ENCODE measurements around the gene ARF1. TPM values are rescaled to one million over a fixed set of nuclear protein-coding genes. Genes with fewer than 3 reads are reported as not detected.

ARF1 gene
- total RNA-seq, 4 donors from 2014 or later, result 378 to 457 (median 410) TPM

DNA sequence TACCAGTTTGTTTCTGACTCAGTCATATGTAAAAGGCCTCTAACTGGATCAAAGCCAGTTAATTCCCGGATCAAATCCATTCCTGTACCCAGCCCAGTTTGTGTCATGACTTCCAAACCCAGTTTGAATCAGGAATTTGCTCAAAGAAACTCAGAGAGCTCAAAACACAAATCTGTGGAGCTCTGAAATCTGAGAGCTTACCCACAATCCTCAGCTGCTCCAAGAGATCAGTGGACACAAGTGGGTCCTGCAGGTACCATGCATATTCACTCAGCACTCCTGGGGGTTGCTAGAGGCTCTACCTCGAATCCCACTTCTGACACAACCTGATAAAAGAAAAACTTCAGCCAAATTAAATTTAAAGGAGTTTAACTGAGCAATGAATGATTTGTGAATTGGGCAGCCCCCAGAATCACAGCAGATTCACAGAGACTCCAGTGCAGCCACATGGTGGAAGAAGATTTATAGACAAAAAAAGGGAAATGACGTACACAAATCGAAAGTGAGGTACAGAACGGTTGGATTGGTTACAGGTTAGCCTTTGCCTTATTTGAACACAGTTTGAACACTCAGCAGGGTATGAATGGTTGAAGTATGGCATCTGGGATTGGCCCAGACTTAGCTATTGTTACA is 38.5 kb downstream of the ARF1 start:
- Histone ChIP-seq H3K4me1 (no peaks in the 10 kb centered on the region), H3K4me3 (replicated peaks in 1 of 3) (no peak overlapping the region), H3K36me3 (no peaks in the 10 kb centered on the region), H3K27me3 (no peaks in the 10 kb centered on the region), H3K9me3 (no peaks in the 10 kb centered on the region), H3K27ac (no peak overlapping the region)
- no peak for TF ChIP-seq POLR2A (IDR thresholded peaks at IDR 0.05)
- TF ChIP-seq, protein P1, sequence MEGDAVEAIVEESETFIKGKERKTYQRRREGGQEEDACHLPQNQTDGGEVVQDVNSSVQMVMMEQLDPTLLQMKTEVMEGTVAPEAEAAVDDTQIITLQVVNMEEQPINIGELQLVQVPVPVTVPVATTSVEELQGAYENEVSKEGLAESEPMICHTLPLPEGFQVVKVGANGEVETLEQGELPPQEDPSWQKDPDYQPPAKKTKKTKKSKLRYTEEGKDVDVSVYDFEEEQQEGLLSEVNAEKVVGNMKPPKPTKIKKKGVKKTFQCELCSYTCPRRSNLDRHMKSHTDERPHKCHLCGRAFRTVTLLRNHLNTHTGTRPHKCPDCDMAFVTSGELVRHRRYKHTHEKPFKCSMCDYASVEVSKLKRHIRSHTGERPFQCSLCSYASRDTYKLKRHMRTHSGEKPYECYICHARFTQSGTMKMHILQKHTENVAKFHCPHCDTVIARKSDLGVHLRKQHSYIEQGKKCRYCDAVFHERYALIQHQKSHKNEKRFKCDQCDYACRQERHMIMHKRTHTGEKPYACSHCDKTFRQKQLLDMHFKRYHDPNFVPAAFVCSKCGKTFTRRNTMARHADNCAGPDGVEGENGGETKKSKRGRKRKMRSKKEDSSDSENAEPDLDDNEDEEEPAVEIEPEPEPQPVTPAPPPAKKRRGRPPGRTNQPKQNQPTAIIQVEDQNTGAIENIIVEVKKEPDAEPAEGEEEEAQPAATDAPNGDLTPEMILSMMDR (IDR thresholded peaks at IDR 0.05), result no peak
- no peak for DNase-seq
- intact Hi-C loops (cut with DNase I), result no loop called here
- WGBS, 2 donors, result 71 to 79% methylated on average over 5 of the region's 5 CpGs

DNA sequence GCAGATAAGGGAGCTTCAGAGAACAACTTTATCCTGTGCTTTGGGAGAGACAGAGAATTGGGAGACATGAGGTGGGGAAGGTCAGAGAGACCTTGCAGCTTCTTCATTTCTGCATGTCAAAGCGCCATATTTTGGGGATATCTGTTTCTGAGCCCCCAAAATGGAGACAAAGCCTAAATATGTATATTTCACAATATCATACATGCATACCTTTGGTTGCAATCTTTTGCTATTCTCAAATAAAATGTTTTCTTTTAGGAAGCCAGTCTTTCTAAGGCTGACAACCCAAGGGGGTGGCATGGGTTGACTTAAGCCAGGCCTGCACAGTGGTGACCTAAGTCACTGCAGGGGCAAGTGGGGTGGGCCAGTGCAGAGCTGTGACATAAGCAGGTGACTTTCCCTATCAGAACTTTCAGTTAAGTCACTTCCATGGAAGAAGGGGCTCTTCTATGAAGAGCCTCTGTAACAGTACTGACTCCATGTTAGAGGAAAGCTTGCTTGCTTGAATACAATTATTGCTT is 40.5 kb downstream of the ARF1 start:
- H3K9me3 ChIP-seq, result no peaks in the 10 kb centered on the region
- no peaks in the 10 kb centered on the region for H3K4me1 ChIP-seq
- no peak overlapping the region for H3K27ac ChIP-seq
- TF ChIP-seq, protein P1 (IDR thresholded peaks at IDR 0.05), result no peak
- TF ChIP-seq POLR2A (IDR thresholded peaks at IDR 0.05), result no peak
- DNase-seq, result no peak
- H3K36me3 ChIP-seq, result no peaks in the 10 kb centered on the region
- H3K4me3 ChIP-seq (replicated peaks in 1 of 3), result no peak overlapping the region
- WGBS, 2 donors, result 47 to 71% methylated on average over 1 of the region's 1 CpG
- intact Hi-C loops (cut with DNase I), result no loop called here
- H3K27me3 ChIP-seq, result no peaks in the 10 kb centered on the region

DNA sequence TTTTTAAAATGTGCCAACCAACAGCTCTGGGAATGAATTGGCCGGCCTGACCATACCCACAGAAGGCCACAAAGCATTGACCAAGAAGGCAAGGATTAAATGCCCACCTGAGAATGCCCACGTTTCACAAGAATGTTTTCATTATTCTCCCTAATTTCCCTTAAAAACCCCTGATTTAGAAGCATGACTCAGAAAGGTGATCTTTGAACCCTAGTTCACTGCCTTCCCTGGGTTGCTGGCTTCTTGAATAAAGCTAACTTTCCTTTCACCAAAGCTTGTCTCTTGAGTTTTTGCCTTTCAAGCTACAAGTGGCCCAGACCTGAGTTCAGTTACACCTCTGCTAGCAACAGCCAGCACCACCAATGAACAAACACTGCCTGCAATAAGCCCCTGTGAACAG is 41.0 kb downstream of the ARF1 start:
- no peak overlapping the region for H3K27ac ChIP-seq
- DNase-seq, result no peak
- no peak overlapping the region for H3K4me3 ChIP-seq (replicated peaks in 1 of 3)
- intact Hi-C loops (cut with DNase I), result no loop called here
- no peaks in the 10 kb centered on the region for H3K27me3 ChIP-seq
- no peaks in the 10 kb centered on the region for H3K36me3 ChIP-seq
- no peaks in the 10 kb centered on the region for H3K4me1 ChIP-seq
- 63 to 78% methylated on average over 2 of the region's 2 CpGs for WGBS, 2 donors
- TF ChIP-seq, protein P1 (IDR thresholded peaks at IDR 0.05), result no peak
- no peak for TF ChIP-seq POLR2A (IDR thresholded peaks at IDR 0.05)
- H3K9me3 ChIP-seq, result no peaks in the 10 kb centered on the region

- Histone ChIP-seq H3K27ac (no peak overlapping the region), H3K27me3 (no peaks in the 10 kb centered on the region), H3K9me3 (no peaks in the 10 kb centered on the region), H3K36me3 (no peaks in the 10 kb centered on the region), H3K4me1 (no peaks in the 10 kb centered on the region), H3K4me3 (replicated peaks in 1 of 3) (no peak overlapping the region)
- 68 to 69% methylated on average over 5 of the region's 5 CpGs for WGBS, 2 donors
- no peak for DNase-seq
- intact Hi-C loops (cut with DNase I), result no loop called here
- TF ChIP-seq, protein P1 (IDR thresholded peaks at IDR 0.05), result no peak
- no peak for TF ChIP-seq POLR2A (IDR thresholded peaks at IDR 0.05)
Measured at GRCh38 chr1:228125185-228125584, 42.7 kb downstream of the ARF1 start.

GRCh38 chr1:228131766-228132165 is 49.3 kb downstream of the ARF1 start:
- H3K27me3 ChIP-seq, result no peaks in the 10 kb centered on the region
- DNase-seq, result no peak
- TF ChIP-seq, protein P1 (IDR thresholded peaks at IDR 0.05), result no peak
- TF ChIP-seq POLR2A (IDR thresholded peaks at IDR 0.05), result no peak
- no peak overlapping the region for H3K4me3 ChIP-seq (replicated peaks in 1 of 3)
- H3K9me3 ChIP-seq, result no peaks in the 10 kb centered on the region
- intact Hi-C loops (cut with DNase I), result loop anchor here (10.0 kb wide), 1 partner anchor 83 kb away; no protein-coding TSS in a partner anchor
- no peaks in the 10 kb centered on the region for H3K36me3 ChIP-seq
- peak overlapping the region in 1 of 3 donors; percentile 7 for H3K27ac ChIP-seq
- no peaks in the 10 kb centered on the region for H3K4me1 ChIP-seq
- WGBS, 2 donors, result 95 to 97% methylated on average over 2 of the region's 2 CpGs
